ENCODE results near the gene FYB1. TPM values are rescaled to one million over a fixed set of nuclear protein-coding genes. Genes with fewer than 3 reads are reported as not detected.
A peak's percentile ranks its signal among the peaks of the same experiment; 100 is the strongest.

The FYB1 gene
- total and polyA plus RNA-seq, 9 donors: 1.1 to 12.4 (median 3.6) TPM

GRCh38 chr5:39076757-39077728 is 142.3 kb downstream of the FYB1 start:
- H3K27ac ChIP-seq: peak overlapping the region in 1 of 2 donors; percentile 59
- intact Hi-C loops (cut with DNase I): loop anchor here in 2 of 4 donors (10.0 kb wide), 2 partner anchors 62 to 348 kb away; partner anchors contain the start of gene DAB2 (in 1 of the 2)
- H3K4me3 ChIP-seq: no peak overlapping the region
- H3K9me3 ChIP-seq: no peaks in the 10 kb centered on the region
- TF ChIP-seq EP300 (IDR thresholded peaks at IDR 0.05) (no peak), POLR2A (IDR thresholded peaks at IDR 0.05) (no peak)
- TF ChIP-seq, protein P1, sequence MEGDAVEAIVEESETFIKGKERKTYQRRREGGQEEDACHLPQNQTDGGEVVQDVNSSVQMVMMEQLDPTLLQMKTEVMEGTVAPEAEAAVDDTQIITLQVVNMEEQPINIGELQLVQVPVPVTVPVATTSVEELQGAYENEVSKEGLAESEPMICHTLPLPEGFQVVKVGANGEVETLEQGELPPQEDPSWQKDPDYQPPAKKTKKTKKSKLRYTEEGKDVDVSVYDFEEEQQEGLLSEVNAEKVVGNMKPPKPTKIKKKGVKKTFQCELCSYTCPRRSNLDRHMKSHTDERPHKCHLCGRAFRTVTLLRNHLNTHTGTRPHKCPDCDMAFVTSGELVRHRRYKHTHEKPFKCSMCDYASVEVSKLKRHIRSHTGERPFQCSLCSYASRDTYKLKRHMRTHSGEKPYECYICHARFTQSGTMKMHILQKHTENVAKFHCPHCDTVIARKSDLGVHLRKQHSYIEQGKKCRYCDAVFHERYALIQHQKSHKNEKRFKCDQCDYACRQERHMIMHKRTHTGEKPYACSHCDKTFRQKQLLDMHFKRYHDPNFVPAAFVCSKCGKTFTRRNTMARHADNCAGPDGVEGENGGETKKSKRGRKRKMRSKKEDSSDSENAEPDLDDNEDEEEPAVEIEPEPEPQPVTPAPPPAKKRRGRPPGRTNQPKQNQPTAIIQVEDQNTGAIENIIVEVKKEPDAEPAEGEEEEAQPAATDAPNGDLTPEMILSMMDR (IDR thresholded peaks at IDR 0.05): no peak
- WGBS, 3 donors: 61 to 71% (median 65%) methylated on average over 6 of the region's 6 CpGs
- no peak for DNase-seq
- H3K4me1 ChIP-seq (ENCODE audit: insufficient read depth): no peaks in the 10 kb centered on the region
- H3K36me3 ChIP-seq: no peaks in the 10 kb centered on the region
- no peaks in the 10 kb centered on the region for H3K27me3 ChIP-seq

- no peaks in the 10 kb centered on the region for H3K36me3 ChIP-seq
- 89 to 93% (median 91%) methylated on average over 6 of the region's 6 CpGs for WGBS, 3 donors
- TF ChIP-seq POLR2A (IDR thresholded peaks at IDR 0.05) (no peak), EP300 (IDR thresholded peaks at IDR 0.05) (no peak)
- TF ChIP-seq, protein P1 (IDR thresholded peaks at IDR 0.05): no peak
- no peaks in the 10 kb centered on the region for H3K4me1 ChIP-seq (ENCODE audit: insufficient read depth)
- H3K9me3 ChIP-seq: no peaks in the 10 kb centered on the region
- DNase-seq: no peak
- no peak overlapping the region for H3K4me3 ChIP-seq
- intact Hi-C loops (cut with DNase I): loop anchor here in 2 of 4 donors (10.0 kb wide), 2 partner anchors 61 to 349 kb away; partner anchors contain the start of gene DAB2 (in 1 of the 2)
- H3K27ac ChIP-seq: peak overlapping the region in 1 of 2 donors; percentile 59
- H3K27me3 ChIP-seq: no peaks in the 10 kb centered on the region
Observed at GRCh38 chr5:39076101-39076756, 143.1 kb downstream of the FYB1 start.

DNA sequence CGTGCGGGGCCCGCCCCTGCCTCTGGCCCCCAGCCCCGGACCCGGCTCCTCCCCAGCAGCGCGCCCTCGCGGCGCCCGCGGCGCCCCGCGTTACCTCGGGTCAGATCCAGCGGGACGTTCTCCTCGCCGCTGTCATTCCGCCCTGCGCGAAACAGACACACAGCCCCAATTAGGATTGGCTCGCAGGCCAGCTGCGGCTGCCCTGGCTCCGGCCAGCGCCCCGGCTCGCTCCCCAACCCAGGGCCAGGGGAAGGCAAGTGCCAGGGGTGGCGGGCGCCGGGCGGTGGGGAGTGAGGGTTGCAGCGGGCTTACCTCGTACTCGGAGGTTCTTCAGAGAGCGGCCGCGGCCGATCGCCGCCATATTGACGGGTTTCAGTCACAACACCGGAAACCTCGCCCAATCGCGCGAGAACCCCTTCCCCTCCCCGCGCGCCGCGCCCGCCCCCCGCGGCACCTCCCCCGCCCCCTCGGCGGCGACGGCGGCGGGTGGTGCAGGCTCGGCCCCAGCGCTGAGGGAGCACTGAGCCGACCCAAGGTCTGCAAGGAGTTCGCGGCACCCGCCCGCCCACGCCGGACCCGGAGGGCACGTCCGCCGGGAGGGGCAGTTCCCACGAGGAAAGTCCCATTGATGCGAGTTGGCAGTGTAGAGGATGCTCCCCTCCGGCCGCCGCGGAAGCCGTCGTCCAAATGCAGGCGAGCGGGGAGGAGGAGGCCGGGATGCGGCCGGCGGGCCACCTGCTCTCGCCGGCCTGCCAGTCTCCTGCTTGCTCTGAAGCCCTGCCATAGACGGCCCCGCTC is 145.1 kb downstream of the FYB1 start, which contains the start of gene RICTOR:
Gene RICTOR (minus strand): TSS at position 383 of the 798 bp plus-strand sequence. CDS start 22 bp downstream, at position 361.
- no peak for TF ChIP-seq EP300 (IDR thresholded peaks at IDR 0.05)
- TF ChIP-seq POLR2A (IDR thresholded peaks at IDR 0.05): peak; percentile 31
- Histone ChIP-seq H3K27me3 (no peaks in the 10 kb centered on the region), H3K27ac (peak within 1 kb of the TSS; percentile 98 to 99), H3K9me3 (no peaks in the 10 kb centered on the region), H3K36me3 (no peaks in the 10 kb centered on the region), H3K4me1 (ENCODE audit: insufficient read depth) (no peaks in the 10 kb centered on the region), H3K4me3 (peak within 1 kb of the TSS; percentile 94)
- 0 to 1% (median 0%) methylated on average over 28 to 93 of the region's 94 CpGs for WGBS, 3 donors
- peak; percentile 90 to 95 (median 94) for DNase-seq
- intact Hi-C loops (cut with DNase I): loop anchor here in 2 of 4 donors (10.0 kb wide), 2 partner anchors 59 to 351 kb away; partner anchors contain the start of gene DAB2 (in 1 of the 2)

DNA sequence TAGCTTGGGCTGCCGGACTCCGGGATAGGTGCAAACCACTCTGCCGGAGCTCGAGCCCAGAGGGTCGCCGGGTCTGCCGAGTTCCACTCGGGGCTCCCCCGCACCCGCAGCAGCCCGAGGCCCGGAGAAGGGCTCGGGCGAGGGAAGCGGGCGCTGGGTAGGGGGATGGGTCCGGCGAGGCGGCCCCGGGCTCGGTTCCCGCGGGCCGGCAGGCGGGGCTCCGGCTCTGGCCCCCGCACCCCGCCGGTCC is 145.7 kb downstream of the FYB1 start:
- intact Hi-C loops (cut with DNase I): loop anchor here in 2 of 4 donors (10.0 kb wide), 2 partner anchors 59 to 351 kb away; partner anchors contain the start of gene DAB2 (in 1 of the 2)
- Histone ChIP-seq H3K4me1 (ENCODE audit: insufficient read depth) (no peaks in the 10 kb centered on the region), H3K9me3 (no peaks in the 10 kb centered on the region), H3K27ac (peak overlapping the region; percentile 98 to 99), H3K36me3 (no peaks in the 10 kb centered on the region), H3K4me3 (peak overlapping the region; percentile 94), H3K27me3 (no peaks in the 10 kb centered on the region)
- WGBS, 3 donors: 0% methylated on average over 16 to 29 of the region's 29 CpGs
- TF ChIP-seq EP300 (IDR thresholded peaks at IDR 0.05): no peak
- no peak for TF ChIP-seq POLR2A (IDR thresholded peaks at IDR 0.05)
- TF ChIP-seq, protein P1 (IDR thresholded peaks at IDR 0.05): no peak
- DNase-seq: no peak
